Measurements from ENCODE around the gene VPS37C.

GRCh38 chr11:61123775-61124571 is 37.3 kb downstream of the VPS37C start:
- TF ChIP-seq SIN3A (IDR thresholded peaks at IDR 0.05; ENCODE audit: low read depth) (no peak), EZH2 (IDR thresholded peaks at IDR 0.05) (no peak), ZNF274 (IDR thresholded peaks at IDR 0.05; ENCODE audit: low read depth, low read length) (no peak), JUND (IDR thresholded peaks at IDR 0.05) (no peak), RAD21 (IDR thresholded peaks at IDR 0.05; ENCODE audit: low read depth) (no peak), ZFX (IDR thresholded peaks at IDR 0.05) (no peak), POLR2AphosphoS5 (IDR thresholded peaks at IDR 0.05; ENCODE audit: low read depth, low read length) (no peak), EZH2phosphoT487 (IDR thresholded peaks at IDR 0.05; ENCODE audit: borderline replicate concordance) (no peak)
- TF ChIP-seq, protein P1, sequence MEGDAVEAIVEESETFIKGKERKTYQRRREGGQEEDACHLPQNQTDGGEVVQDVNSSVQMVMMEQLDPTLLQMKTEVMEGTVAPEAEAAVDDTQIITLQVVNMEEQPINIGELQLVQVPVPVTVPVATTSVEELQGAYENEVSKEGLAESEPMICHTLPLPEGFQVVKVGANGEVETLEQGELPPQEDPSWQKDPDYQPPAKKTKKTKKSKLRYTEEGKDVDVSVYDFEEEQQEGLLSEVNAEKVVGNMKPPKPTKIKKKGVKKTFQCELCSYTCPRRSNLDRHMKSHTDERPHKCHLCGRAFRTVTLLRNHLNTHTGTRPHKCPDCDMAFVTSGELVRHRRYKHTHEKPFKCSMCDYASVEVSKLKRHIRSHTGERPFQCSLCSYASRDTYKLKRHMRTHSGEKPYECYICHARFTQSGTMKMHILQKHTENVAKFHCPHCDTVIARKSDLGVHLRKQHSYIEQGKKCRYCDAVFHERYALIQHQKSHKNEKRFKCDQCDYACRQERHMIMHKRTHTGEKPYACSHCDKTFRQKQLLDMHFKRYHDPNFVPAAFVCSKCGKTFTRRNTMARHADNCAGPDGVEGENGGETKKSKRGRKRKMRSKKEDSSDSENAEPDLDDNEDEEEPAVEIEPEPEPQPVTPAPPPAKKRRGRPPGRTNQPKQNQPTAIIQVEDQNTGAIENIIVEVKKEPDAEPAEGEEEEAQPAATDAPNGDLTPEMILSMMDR (IDR thresholded peaks at IDR 0.05 in 2 of 3, conservative IDR thresholded peaks at IDR 0.05 in 1 of 3; ENCODE audit: borderline replicate concordance in 1 of 3, insufficient read depth in 1 of 3, low read depth in 2 of 3, low read length in 2 of 3) = no peak
- TF ChIP-seq, protein P2, sequence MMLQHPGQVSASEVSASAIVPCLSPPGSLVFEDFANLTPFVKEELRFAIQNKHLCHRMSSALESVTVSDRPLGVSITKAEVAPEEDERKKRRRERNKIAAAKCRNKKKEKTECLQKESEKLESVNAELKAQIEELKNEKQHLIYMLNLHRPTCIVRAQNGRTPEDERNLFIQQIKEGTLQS (IDR thresholded peaks at IDR 0.05) = no peak
- TF ChIP-seq, protein P3, sequence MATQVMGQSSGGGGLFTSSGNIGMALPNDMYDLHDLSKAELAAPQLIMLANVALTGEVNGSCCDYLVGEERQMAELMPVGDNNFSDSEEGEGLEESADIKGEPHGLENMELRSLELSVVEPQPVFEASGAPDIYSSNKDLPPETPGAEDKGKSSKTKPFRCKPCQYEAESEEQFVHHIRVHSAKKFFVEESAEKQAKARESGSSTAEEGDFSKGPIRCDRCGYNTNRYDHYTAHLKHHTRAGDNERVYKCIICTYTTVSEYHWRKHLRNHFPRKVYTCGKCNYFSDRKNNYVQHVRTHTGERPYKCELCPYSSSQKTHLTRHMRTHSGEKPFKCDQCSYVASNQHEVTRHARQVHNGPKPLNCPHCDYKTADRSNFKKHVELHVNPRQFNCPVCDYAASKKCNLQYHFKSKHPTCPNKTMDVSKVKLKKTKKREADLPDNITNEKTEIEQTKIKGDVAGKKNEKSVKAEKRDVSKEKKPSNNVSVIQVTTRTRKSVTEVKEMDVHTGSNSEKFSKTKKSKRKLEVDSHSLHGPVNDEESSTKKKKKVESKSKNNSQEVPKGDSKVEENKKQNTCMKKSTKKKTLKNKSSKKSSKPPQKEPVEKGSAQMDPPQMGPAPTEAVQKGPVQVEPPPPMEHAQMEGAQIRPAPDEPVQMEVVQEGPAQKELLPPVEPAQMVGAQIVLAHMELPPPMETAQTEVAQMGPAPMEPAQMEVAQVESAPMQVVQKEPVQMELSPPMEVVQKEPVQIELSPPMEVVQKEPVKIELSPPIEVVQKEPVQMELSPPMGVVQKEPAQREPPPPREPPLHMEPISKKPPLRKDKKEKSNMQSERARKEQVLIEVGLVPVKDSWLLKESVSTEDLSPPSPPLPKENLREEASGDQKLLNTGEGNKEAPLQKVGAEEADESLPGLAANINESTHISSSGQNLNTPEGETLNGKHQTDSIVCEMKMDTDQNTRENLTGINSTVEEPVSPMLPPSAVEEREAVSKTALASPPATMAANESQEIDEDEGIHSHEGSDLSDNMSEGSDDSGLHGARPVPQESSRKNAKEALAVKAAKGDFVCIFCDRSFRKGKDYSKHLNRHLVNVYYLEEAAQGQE (IDR thresholded peaks at IDR 0.05; ENCODE audit: low read depth) = no peak
- TF ChIP-seq, protein P4, sequence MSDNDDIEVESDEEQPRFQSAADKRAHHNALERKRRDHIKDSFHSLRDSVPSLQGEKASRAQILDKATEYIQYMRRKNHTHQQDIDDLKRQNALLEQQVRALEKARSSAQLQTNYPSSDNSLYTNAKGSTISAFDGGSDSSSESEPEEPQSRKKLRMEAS (IDR thresholded peaks at IDR 0.05) = no peak

Data from HCT116 (cell line).